Measurements from ENCODE around the gene CWC25. TPM values are rescaled to one million over a fixed set of nuclear protein-coding genes. Genes with fewer than 3 reads are reported as not detected.
A peak's percentile ranks its signal among the peaks of the same experiment; 100 is the strongest.

Gene CWC25
- total and polyA plus RNA-seq, 9 of the 15 experiments (the other 6 are each of a cell fraction or from before 2014, with no cell fraction given), result 16.5 to 27.4 (median 23.0) TPM

DNA sequence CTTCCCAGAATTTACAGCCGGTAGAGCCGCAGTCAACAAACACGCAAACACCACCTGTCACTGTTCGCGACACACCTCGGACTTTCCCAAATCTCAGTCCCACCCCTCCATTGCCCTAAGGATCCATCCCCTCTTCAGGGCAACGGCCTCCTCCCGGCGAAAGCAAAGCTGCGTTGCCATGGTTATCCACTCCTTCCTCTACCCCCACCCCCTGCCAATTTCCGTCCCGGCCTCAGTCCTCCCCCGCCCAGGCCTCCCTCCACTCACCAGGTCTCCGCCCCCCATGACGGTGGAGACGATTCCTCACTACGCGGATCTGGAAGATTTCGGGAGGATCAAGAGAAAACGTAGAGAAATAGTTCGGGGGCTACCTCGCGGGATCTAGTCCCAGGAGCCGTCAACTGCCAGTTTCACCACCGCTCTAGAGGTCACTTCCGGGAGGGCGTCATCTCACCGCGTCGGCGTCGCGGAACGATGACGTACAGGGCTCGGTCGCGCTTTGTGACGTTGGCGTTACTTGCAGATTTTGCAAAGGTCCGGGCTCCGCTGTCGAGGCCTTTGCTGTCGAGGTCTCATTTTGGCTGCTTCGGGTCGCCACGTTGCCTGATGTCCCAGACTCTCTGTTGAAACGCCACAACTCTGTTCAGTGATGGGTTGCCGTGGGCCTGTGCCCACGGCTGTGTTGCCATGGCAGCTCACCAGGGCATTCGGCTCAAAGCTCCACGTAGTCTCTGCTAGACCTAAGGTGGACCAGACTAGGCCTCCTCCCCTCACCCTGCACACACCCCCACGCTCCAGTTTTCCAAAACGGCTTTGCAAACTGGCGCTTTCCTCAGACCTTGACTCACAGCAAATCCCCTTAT lies at the start of gene CWC25 (continued):
- peak; percentile 96 for TF ChIP-seq ZKSCAN1 (IDR thresholded peaks at IDR 0.05; ENCODE audit: low read depth, low read length)
- TF ChIP-seq NCOA2 (IDR thresholded peaks at IDR 0.05; ENCODE audit: partially characterized antibody in 2 of 2), result peak in 1 of 2 experiments; percentile 96
- TF ChIP-seq EGR1 (conservative IDR thresholded peaks at IDR 0.05), result peak; percentile 70
- peak; percentile 95 for TF ChIP-seq GABPB1 (CRISPR knock-in tag; IDR thresholded peaks at IDR 0.05)
- peak; percentile 90 for TF ChIP-seq MAFK (IDR thresholded peaks at IDR 0.05; ENCODE audit: low read length)
- TF ChIP-seq HNRNPL (IDR thresholded peaks at IDR 0.05; ENCODE audit: low read depth, low read length), result no peak
- TF ChIP-seq HNRNPLL (IDR thresholded peaks at IDR 0.05; ENCODE audit: low read depth, low read length, poor library complexity, severe bottlenecking), result peak; percentile 53
- 0 out of 2 replicates have a peak, but pooled peaks have one; percentile 49 for TF ChIP-seq BHLHE40 (IDR thresholded peaks at IDR 0.05; ENCODE audit: low read length)
- TF ChIP-seq PKNOX1 (IDR thresholded peaks at IDR 0.05), result peak; percentile 72
- TF ChIP-seq ZBTB12 (CRISPR knock-in tag; IDR thresholded peaks at IDR 0.05), result peak; percentile 100
- 0 out of 6 replicates have a peak, but pooled peaks of 1 of the 3 experiments have one; percentile 10 for TF ChIP-seq CTCF (IDR thresholded peaks at IDR 0.05 in 2 of 3, conservative IDR thresholded peaks at IDR 0.05 in 1 of 3; ENCODE audit: insufficient read depth in 2 of 3, low read depth in 1 of 3, low read length in 3 of 3)
- TF ChIP-seq MEIS2 (IDR thresholded peaks at IDR 0.05; ENCODE audit: partially characterized antibody), result peak; percentile 27
- TF ChIP-seq SMARCA5 (IDR thresholded peaks at IDR 0.05), result no peak
- TF ChIP-seq HMGXB4 (CRISPR knock-in tag; IDR thresholded peaks at IDR 0.05), result peak; percentile 38; the same call in 1 of the 2 replicates
- peak; percentile 49; the same call in 1 of the 2 replicates for TF ChIP-seq NCOR1 (IDR thresholded peaks at IDR 0.05)
- peak; percentile 78 for TF ChIP-seq GTF2E2 (tag; IDR thresholded peaks at IDR 0.05)
- TF ChIP-seq OTX1 (CRISPR knock-in tag; IDR thresholded peaks at IDR 0.05), result peak; percentile 55; the same call in 1 of the 2 replicates
- TF ChIP-seq VEZF1 (CRISPR knock-in tag; IDR thresholded peaks at IDR 0.05), result peak; percentile 83
- peak; percentile 98 for TF ChIP-seq SIN3B (IDR thresholded peaks at IDR 0.05; ENCODE audit: low read depth)

All from K562 (cell line).